H54 (cell line): ENCODE measurements around the gene GPX4.

Experiments
- DNase-seq: peaks from one replicate; pipeline ENCODE4 v3.0.0; 2011; ENCODE audit warnings: low spot score, mixed read lengths; ENCODE audit not compliant: insufficient read length
- FAIRE-seq: peaks from 3 replicates; lab custom pipeline; 2011; peaks lifted over from hg19 to GRCh38; lab: Jason Lieb, UNC
- POLR2A ChIP-seq: IDR thresholded peaks from 2 replicates; pipeline ENCODE4 v1.6.1; 2011; ENCODE audit warnings: low read depth, mild to moderate bottlenecking, low read length

The GPX4 gene

DNA sequence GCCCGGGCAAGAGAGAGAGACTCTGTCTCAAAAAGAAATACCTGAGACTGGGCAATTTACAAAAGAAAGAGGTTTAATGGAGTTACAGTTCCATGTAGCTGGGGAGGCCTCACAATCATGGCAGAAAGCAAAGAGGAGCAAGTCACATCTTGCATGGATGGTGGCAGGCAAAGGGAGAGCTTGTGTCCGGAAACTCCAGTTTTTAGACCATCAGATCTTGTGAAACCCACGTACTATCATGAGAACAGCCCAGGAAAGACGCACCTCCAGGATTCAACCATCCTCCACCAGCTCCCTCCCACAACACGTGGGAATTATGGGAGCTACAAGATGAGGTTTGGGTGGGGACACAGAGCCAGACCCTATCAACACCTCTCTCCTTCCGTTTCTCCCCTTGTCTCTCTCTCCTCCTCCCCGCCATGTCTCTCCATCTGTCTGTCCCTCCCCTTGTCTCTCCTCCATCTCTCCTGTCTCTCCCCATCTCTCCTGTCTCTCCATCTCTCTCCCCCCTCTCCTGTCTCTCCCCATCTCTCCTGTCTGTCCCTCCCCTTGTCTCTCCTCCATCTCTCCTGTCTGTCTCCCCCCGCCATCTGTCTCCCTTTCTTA, 18.6 kb upstream of the GPX4 start:
- FAIRE-seq (no peak), DNase-seq (no peak)
- TF ChIP-seq POLR2A = no peak

DNA sequence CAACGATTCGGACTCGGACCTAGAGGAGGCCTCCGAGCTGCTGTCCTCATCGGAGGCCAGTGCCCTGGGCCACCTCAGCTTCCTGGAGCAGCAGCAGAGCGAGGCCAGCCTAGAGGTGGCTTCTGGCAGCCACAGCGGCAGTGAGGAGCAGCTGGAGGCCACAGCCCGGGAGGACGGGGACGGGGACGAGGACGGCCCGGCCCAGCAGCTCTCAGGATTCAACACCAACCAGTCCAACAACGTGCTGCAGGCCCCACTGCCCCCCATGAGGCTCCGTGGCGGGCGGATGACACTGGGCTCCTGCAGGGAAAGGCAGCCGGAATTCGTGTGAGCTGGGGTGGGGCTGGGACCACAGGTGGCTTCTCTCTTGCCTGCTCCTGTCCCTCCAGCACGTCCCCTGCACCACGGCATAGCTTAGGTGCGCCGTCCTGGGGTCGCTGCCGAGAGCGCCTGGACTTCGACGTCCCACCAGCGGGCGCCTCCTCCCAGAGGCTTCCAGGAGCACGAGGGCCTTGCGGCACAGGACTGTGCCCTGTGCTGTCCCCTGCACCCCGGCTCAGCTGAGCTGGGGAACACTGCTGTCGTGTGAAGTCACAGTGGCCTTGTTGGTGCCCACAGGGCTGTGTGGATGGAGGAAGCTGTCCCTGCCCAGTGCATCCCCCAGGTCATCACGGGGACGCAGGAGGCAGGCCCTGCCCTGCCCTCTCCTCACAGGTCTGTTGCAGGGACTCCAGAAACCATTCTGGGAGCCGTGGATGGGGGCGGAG, 17.9 kb upstream of the GPX4 start:
- TF ChIP-seq POLR2A = no peak
- DNase-seq (no peak), FAIRE-seq (no peak)

- DNase-seq = no peak
- FAIRE-seq = no peak
Observed at GRCh38 chr19:1086613-1087012, 17.2 kb upstream of the GPX4 start.

GRCh38 chr19:1087813-1088415, 15.9 kb upstream of the GPX4 start:
- FAIRE-seq (no peak), DNase-seq (no peak)
- no peak for TF ChIP-seq POLR2A

More at GRCh38 chr19:1086613-1087012, 17.2 kb upstream of the GPX4 start:
- no peak for TF ChIP-seq POLR2A

DNA sequence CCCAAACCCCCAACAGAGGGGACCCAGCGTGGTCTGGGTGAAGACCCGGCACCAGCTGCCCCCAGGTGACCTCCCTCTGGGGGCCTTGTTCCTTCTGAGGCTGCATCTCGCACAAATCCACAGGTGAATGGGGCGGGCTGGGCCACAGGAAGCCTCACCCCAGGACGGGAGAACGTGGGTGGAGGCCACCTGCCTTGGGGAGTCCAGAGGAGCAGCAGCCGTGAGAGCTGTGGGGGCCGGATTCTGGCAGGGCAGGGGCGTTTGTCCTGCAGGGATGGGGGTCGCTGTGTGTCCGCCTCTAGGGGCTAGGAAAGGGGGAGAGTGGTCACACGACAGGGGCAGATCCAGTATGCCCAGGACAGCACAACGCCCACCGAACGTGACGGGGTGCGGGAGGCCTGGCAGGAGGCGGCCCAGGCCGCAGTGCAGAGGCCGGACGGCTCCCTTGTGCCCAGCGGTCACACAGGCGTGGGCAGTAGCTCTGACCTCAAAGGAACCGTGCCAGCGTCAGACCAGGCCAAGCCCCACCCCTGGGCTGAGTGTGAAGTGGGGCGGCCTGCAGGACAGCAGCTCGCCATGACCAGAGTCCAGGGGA, 15.3 kb upstream of the GPX4 start:
- DNase-seq (no peak), FAIRE-seq (no peak)
- no peak for TF ChIP-seq POLR2A

- FAIRE-seq (no peak), DNase-seq (no peak)
- no peak for TF ChIP-seq POLR2A
Observed at GRCh38 chr19:1089126-1089771, 14.5 kb upstream of the GPX4 start.

DNA sequence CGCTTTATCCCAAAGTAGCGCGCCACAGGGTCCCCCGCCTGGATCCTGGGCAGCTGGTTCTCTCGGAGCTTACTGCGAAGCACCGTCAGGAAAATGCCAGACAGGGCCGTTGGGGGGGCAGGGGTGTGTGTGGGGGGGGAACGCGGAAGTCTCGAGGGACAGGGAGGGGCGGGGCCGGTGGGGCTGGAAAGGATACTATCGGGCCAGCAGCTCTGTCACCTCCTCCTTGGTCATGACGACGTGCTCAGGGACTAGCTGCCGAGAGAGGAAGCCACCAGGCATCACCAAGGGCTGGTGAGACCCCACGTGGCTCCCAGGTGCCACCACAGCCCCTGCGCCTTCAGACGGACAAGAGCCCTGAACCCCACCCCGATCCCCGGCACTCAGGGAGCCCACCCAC, 13.9 kb upstream of the GPX4 start:
- DNase-seq = no peak
- no peak for TF ChIP-seq POLR2A
- no peak for FAIRE-seq

GRCh38 chr19:1090731-1091543, 12.9 kb upstream of the GPX4 start:
- DNase-seq (no peak), FAIRE-seq (no peak)
- TF ChIP-seq POLR2A = no peak

DNA sequence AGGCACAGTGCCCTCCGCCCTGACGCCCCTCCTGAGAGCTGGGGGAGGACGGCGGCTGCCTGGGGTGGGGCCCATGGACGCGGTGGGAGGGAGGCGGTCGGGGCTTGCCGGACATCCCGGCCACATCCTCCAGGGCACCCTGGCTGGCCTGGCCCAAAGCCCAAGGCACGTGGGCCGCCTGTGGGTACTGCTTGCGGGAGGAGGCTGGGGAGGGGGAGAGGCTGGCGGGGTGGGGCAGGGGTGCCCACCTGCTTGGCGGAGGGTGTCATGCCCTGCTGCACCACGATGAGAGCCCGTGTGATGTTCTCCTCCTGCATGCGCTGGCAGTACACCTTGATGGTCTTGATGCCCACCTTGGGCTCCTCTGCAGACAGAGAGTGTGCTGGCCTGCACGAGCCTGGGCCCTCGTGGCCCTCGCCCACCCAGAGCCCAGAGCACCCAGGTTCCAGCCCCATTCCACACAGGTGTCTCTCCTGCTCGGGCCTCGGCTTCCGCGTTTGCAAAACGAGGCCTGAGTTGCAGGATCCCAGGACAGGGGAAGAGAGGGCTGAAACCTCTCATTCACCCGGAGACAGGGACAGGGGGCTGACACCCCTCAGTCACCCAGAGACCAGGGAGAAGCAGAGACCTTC, 12.1 kb upstream of the GPX4 start:
- no peak for TF ChIP-seq POLR2A
- no peak for FAIRE-seq
- DNase-seq = no peak

GRCh38 chr19:1093330-1093729, 10.5 kb upstream of the GPX4 start:
- no peak for DNase-seq
- FAIRE-seq = no peak
- TF ChIP-seq POLR2A = no peak

DNA sequence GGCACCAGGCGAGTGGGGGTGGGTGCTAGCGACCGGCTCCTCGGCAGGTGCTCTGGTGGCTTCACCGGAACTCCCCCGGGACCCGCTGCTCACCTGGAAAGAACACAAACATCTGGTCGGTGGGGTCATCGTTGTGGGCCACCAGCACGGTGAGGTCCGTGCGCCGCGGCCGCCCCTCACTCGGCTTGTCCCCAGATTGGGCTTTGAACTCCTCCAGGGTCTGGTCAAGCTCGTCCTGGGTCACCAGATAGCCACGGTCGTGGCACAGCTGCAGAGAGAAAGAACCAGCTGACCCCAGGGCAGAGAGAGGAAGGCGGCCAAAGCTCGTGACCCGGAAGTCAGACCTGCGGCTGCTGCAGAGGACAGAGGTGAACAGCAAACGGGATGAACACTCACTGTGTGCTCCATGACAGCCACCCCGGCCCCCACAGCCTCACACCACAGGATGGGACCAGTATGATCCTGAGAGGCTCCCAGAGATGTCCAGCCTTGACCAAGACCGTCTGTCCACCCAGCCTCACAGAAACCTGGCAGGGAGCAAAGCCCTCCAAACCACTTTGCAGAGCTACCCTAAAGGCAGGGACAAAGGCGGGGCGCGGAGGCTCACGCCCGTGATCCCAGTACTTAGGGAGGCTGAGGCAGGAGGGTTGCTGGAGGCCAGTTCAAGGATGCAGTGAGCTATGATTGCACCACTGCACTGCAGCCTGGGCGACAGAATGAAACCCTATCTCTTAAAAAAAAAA, 9.8 kb upstream of the GPX4 start:
- DNase-seq (no peak), FAIRE-seq (no peak)
- TF ChIP-seq POLR2A = no peak

DNA sequence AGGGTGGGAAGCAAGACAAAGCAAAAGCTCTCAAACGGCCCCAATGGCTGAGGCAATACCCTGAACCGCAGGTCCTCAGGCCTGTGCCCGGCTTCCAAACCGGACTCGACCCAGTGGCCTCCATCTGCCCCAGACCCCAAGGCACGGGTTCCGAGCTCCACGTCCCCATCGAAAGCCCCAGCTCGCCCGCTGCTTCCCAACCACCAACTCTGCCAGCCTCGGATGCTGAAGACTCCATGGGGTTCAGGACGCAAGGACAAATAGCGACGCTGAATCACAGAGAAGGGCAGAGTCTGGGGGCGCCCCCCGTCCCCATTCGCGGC, 9.2 kb upstream of the GPX4 start:
- no peak for TF ChIP-seq POLR2A
- FAIRE-seq (no peak), DNase-seq (no peak)
